Pancreas (tissue), 10 donors: ENCODE data around the gene POLRMT. TPM values are rescaled to one million over a fixed set of nuclear protein-coding genes. Genes with fewer than 3 reads are reported as not detected.

Source experiments
- ATAC-seq, 4 donors: fragments of 200-7000 bp; cut with Tn5 transposase; one replicate each; pipeline versions ENCODE4 v1.8.0 to v1.9.1; 2020; ENCODE audit warnings: mild to moderate bottlenecking in 4 of 4, moderate library complexity in 4 of 4
- DNase-seq, 6 donors: peaks; one replicate each; pipeline ENCODE4 v3.0.0-alpha.2; 2020
- FAIRE-seq: peaks from 2 replicates; lab custom pipeline; 2012; peaks lifted over from hg19 to GRCh38; lab: Jason Lieb, UNC
- H3K27ac ChIP-seq, 4 donors: fragments of 200-600 bp; sonication (generic); 1 replicate in 3 of 4; 2 replicates in 1 of 4; pipeline versions ENCODE4 v1.5.0 to v1.8.0; 2020
- H3K27me3 ChIP-seq, 4 donors: fragments of 200-600 bp; one replicate each; pipeline ENCODE4 v1.8.0; 2021
- H3K36me3 ChIP-seq, 3 donors: fragments of 200-600 bp; sonication (generic) in 1 of 3; one replicate each; pipeline versions ENCODE4 v1.5.0 to v1.8.0; 2020 to 2021
- H3K4me1 ChIP-seq, 3 donors: fragments of 200-600 bp; one replicate each; pipeline ENCODE4 v1.8.0; 2021
- H3K4me3 ChIP-seq, 4 donors: fragments of 200-600 bp; sonication (generic) in 2 of 4; one replicate each; pipeline versions ENCODE4 v1.5.0 to v1.8.0; 2020 to 2021
- H3K9me3 ChIP-seq, 4 donors: fragments of 200-600 bp; one replicate each; pipeline ENCODE4 v1.8.0; 2021
- CTCF ChIP-seq, 4 donors: fragments of 200-600 bp; sonication (generic) in 3 of 4; IDR thresholded peaks; one replicate each; pipeline versions ENCODE4 v1.5.0 to v1.8.0; 2021; ENCODE audit warnings: antibody characterized with exemption in 4 of 4
- WGBS, 2 donors: extraction: QIAGEN DNeasy Blood & Tissue Kit; methylation state at CpG; one replicate each; pipeline ENCODE4 v1.1.7; 2013; 5-methylcytosine and 5-hydroxymethylcytosine counted together
- intact Hi-C, 3 donors: fragments of 100-400 bp; cut with DNase I; formaldehyde crosslinking; loops; one replicate each; pipeline versions ENCODE4 v1.11.1 to v1.14.2; 2022
- polyA plus RNA-seq, 2 donors: library from polyadenylated mRNA; stranded (reverse); fragments of 200-250 nt; gene quantifications; one replicate each; pipeline ENCODE4 v1.2.3, GENCODE V29; 2013
- total RNA-seq, 6 donors: library from RNA; stranded (reverse); fragmentation: NEBNext Ultra II Directional in 4 of 6; extraction: Animal tissue kit (Norgen Biotek cat#: 25700) in 4 of 6; gene quantifications; one replicate each; pipeline versions ENCODE4 v1.2.1 to v1.2.4, GENCODE V29; 2021 to 2023
- donor health status: healthy with polysubstance abuse.
- donor health status: DM: no; HTN: no; CAD: no; lungs with moderate emphysema.
- donor health status: DM: no; HTN: no; CAD: no.
- donor health status: control.
- donor health status: control.
- donor health status: Bipolar disorder and iron deficiency.
- donor health status: DM: yes; HTN: yes; CAD: no.
- donor health status: DM: no; HTN: no; CAD: no.
- donor health status: DM: no; HTN: no; CAD: no.
- donor health status: DM: yes; HTN: yes; CAD: no.

The POLRMT gene
- total and polyA plus RNA-seq, 8 donors = 19.3 to 101 (median 28.1) TPM

GRCh38 chr19:593055-593454 is 40.3 kb downstream of the POLRMT start:
- H3K36me3 ChIP-seq = no peaks in the 10 kb centered on the region
- ATAC-seq = no peak
- no peak overlapping the region for H3K4me3 ChIP-seq
- 72 to 80% methylated on average over 18 of the region's 18 CpGs for WGBS, 2 donors
- peaks cover 0 to 13% (median 4%) of the 10 kb centered on the region in 4 donors for H3K27me3 ChIP-seq
- peaks cover 0 to 7% (median 3%) of the 10 kb centered on the region in 3 donors for H3K4me1 ChIP-seq
- FAIRE-seq = no peak
- H3K9me3 ChIP-seq = no peaks in the 10 kb centered on the region
- no peak for TF ChIP-seq CTCF (IDR thresholded peaks at IDR 0.05)
- H3K27ac ChIP-seq = no peak overlapping the region
- intact Hi-C loops = no loop called here
- no peak for DNase-seq

DNA sequence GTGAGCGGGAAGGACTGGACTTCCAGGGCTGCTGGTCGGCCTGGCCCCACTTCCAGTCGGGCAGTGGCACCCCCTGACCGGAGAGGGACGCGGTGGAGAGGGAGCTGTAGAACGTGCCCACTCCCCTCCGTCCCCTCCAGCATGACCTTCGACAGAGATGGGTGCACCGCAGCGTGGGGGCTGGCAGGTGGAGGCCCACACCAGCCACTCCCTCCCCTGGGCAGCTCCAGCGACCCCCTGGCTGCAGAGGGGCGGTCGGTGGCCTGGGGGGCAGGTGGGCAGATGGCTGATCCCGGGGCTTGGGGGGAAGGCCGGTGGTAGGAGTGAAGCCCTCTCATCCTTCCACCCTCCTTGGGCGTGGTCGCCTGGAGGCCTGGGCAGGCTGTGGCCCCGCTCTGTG is 41.2 kb downstream of the POLRMT start:
- H3K36me3 ChIP-seq = no peaks in the 10 kb centered on the region
- no peak overlapping the region for H3K4me3 ChIP-seq
- DNase-seq (peak in 1 of 6 donors; percentile 76), ATAC-seq (no peak), FAIRE-seq (no peak)
- peaks cover 0 to 9% (median 3%) of the 10 kb centered on the region in 3 donors for H3K4me1 ChIP-seq
- WGBS, 2 donors = 67% methylated on average over 19 of the region's 19 CpGs
- H3K9me3 ChIP-seq = no peaks in the 10 kb centered on the region
- intact Hi-C loops = no loop called here
- no peak overlapping the region for H3K27ac ChIP-seq
- no peak for TF ChIP-seq CTCF (IDR thresholded peaks at IDR 0.05)
- peaks cover 0 to 13% (median 4%) of the 10 kb centered on the region in 4 donors for H3K27me3 ChIP-seq

- Histone ChIP-seq H3K4me3 (no peak overlapping the region), H3K9me3 (no peaks in the 10 kb centered on the region), H3K4me1 (peaks cover 0 to 9% (median 3%) of the 10 kb centered on the region in 3 donors), H3K36me3 (no peaks in the 10 kb centered on the region), H3K27me3 (peaks cover 0 to 13% (median 4%) of the 10 kb centered on the region in 4 donors), H3K27ac (no peak overlapping the region)
- intact Hi-C loops = no loop called here
- WGBS, 2 donors = 27 to 33% methylated on average over 73 to 75 of the region's 75 CpGs
- peak in 2 of 6 donors; percentile 77 for DNase-seq
- TF ChIP-seq CTCF (IDR thresholded peaks at IDR 0.05) = no peak
- no peak for FAIRE-seq
- ATAC-seq = peak; percentile 42 to 78 (median 64)
Measured at GRCh38 chr19:591099-591958, 42.0 kb downstream of the POLRMT start.

DNA sequence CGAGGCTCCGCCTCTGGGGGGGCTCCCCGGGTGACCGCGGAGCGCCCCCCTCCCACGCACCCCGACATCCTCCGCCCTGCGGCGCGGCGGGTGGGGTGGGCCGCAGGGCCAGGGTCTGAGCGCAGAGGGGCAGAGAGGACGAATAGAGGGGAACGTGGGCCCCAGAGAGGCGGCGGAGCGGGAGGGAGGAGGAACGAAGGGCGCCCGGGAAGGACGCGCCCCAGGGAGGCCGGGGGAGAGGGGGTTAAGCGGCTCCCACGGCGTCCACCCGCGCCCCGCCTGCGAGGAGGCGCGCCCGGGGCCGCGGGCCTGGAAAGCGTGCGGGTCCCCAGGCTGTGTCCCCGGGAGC is 42.6 kb downstream of the POLRMT start:
- no peak overlapping the region for H3K27ac ChIP-seq
- FAIRE-seq (no peak), DNase-seq (no peak), ATAC-seq (no peak)
- H3K36me3 ChIP-seq = no peaks in the 10 kb centered on the region
- no peak for TF ChIP-seq CTCF (IDR thresholded peaks at IDR 0.05)
- intact Hi-C loops = no loop called here
- H3K4me1 ChIP-seq = peaks cover 0 to 9% (median 3%) of the 10 kb centered on the region in 3 donors
- H3K27me3 ChIP-seq = peaks cover 0 to 13% (median 4%) of the 10 kb centered on the region in 4 donors
- H3K4me3 ChIP-seq = peak overlapping the region in 1 of 4 donors; percentile 12
- 6 to 11% methylated on average over 13 to 41 of the region's 41 CpGs for WGBS, 2 donors
- no peaks in the 10 kb centered on the region for H3K9me3 ChIP-seq

DNA sequence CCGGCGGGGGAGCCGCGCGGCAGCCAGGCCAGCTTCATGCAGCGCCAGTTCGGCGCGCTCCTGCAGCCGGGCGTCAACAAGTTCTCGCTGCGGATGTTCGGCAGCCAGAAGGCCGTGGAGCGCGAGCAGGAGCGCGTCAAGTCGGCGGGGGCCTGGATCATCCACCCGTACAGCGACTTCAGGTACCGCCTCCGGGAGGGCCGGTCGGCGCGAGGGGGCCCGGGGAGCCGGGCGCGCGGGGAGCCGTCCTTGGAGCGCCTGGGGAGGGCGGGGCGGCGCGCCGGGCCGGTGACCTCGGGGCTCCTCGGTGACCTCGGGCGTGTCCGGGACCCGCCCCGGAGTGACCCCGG is 43.0 kb downstream of the POLRMT start:
- peak overlapping the region in 1 of 4 donors; percentile 12 for H3K4me3 ChIP-seq
- TF ChIP-seq CTCF (IDR thresholded peaks at IDR 0.05) = no peak
- no peaks in the 10 kb centered on the region for H3K9me3 ChIP-seq
- ATAC-seq (no peak), DNase-seq (peak in 1 of 6 donors; percentile 71), FAIRE-seq (no peak)
- H3K4me1 ChIP-seq = peaks cover 0 to 9% (median 3%) of the 10 kb centered on the region in 3 donors
- WGBS, 2 donors = 1 to 2% methylated on average over 32 to 50 of the region's 50 CpGs
- intact Hi-C loops = no loop called here
- peaks cover 0 to 13% (median 4%) of the 10 kb centered on the region in 4 donors for H3K27me3 ChIP-seq
- no peaks in the 10 kb centered on the region for H3K36me3 ChIP-seq
- no peak overlapping the region for H3K27ac ChIP-seq
